ENCODE measurements around the gene PKD2L1.

GRCh38 chr10:100282907-100283306 lies 47.1 kb downstream of the PKD2L1 start:
- no peak for TF ChIP-seq CTCF (conservative IDR thresholded peaks at IDR 0.05; ENCODE audit: low read length)
- no peak for TF ChIP-seq EZH2phosphoT487 (IDR thresholded peaks at IDR 0.05; ENCODE audit: borderline replicate concordance, low read depth, low read length)
